Omental fat pad (tissue), 4 donors: Measurements from ENCODE around the gene GIT2. TPM values are rescaled to one million over a fixed set of nuclear protein-coding genes. Genes with fewer than 3 reads are reported as not detected.

Experiments
- ATAC-seq: fragments of 150-250 bp; one replicate; pipeline ENCODE4 v1.9.1; 2016; ENCODE audit warnings: mild to moderate bottlenecking, moderate library complexity; ENCODE audit not compliant: low FRiP score
- DNase-seq: peaks from one replicate; pipeline ENCODE4 v3.0.0-alpha.2; 2019; ENCODE audit warnings: low spot score
- CTCF ChIP-seq, 3 donors: fragments of 450-650 bp; IDR thresholded peaks; one replicate each; pipeline ENCODE4 v1.5.1; 2016 to 2017; ENCODE audit warnings: antibody characterized with exemption in 3 of 3, mild to moderate bottlenecking in 3 of 3, moderate library complexity in 2 of 3
- total RNA-seq, 4 donors: library from RNA; depleted of rRNA; stranded (reverse); fragments of >200 nt; gene quantifications; one replicate each; pipeline ENCODE4 v1.1.0, GENCODE V29; 2016

Gene GIT2
- total RNA-seq, 4 donors from 2014 or later = 28.7 to 77.2 (median 47.0) TPM

- no peak for ATAC-seq
- TF ChIP-seq CTCF (IDR thresholded peaks at IDR 0.05) = no peak
- no peak for DNase-seq
Observed at GRCh38 chr12:110004598-110004997, 8.4 kb upstream of the GIT2 start.

GRCh38 chr12:110002676-110003515 lies 6.7 kb upstream of the GIT2 start:
- ATAC-seq (no peak), DNase-seq (no peak)
- no peak for TF ChIP-seq CTCF (IDR thresholded peaks at IDR 0.05)

GRCh38 chr12:110001596-110001995 lies 5.4 kb upstream of the GIT2 start:
- ATAC-seq (no peak), DNase-seq (no peak)
- no peak for TF ChIP-seq CTCF (IDR thresholded peaks at IDR 0.05)

GRCh38 chr12:109999983-110000505 lies 3.9 kb upstream of the GIT2 start:
- TF ChIP-seq CTCF (IDR thresholded peaks at IDR 0.05) = no peak
- no peak for DNase-seq
- no peak for ATAC-seq

GRCh38 chr12:109999649-109999971 lies 3.4 kb upstream of the GIT2 start:
- TF ChIP-seq CTCF (IDR thresholded peaks at IDR 0.05) = no peak
- ATAC-seq (no peak), DNase-seq (no peak)

- ATAC-seq (peak; percentile 94), DNase-seq (peak; percentile 40)
- TF ChIP-seq CTCF (IDR thresholded peaks at IDR 0.05) = no peak
Observed at GRCh38 chr12:109998904-109999648, 2.9 kb upstream of the GIT2 start, which contains the start of gene ANKRD13A. Gene ANKRD13A, plus strand, starts transcription at chr12:109999430. Its CDS starts 259 bp downstream, at chr12:109999689.
